GM12864 (cell line): ENCODE results near the gene ZNF518A.

ENCODE experiments used
- DNase-seq: peaks from one replicate; pipeline ENCODE4 v3.0.0-alpha.2; 2011; ENCODE audit warnings: low read depth
- H3K4me3 ChIP-seq: 2 replicates; pipeline ENCODE4 v1.5.1; 2011; ENCODE audit warnings: mild to moderate bottlenecking, low read depth, low read length, control low read depth
- TF ChIP-seq, protein P1 (sequence below): IDR thresholded peaks from 2 replicates; pipeline ENCODE4 v1.5.1; 2011; ENCODE audit warnings: low read depth, mild to moderate bottlenecking, moderate library complexity, low read length, control low read depth, inconsistent platforms; ENCODE audit errors: missing control alignments

ZNF518A gene

DNA sequence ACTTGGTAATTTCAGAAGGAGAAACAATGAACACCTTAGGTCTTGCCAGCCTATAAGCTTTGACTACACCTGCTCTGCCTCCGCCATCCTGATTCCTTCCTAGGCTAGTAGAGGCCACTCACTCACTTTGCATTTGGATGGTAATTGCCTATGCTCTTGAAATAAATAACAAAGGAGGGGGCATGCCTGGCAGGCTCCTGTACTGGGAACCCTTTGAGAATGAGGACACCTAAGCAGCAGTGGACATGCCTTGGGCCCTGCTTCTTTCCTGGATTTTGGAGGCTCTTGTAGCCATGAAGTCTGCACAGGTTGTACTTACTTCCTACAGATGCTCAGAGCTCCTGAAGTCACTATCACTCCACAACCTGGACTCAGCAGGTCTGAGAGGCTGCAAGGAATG lies 75.5 kb downstream of the ZNF518A start:
- TF ChIP-seq, protein P1, sequence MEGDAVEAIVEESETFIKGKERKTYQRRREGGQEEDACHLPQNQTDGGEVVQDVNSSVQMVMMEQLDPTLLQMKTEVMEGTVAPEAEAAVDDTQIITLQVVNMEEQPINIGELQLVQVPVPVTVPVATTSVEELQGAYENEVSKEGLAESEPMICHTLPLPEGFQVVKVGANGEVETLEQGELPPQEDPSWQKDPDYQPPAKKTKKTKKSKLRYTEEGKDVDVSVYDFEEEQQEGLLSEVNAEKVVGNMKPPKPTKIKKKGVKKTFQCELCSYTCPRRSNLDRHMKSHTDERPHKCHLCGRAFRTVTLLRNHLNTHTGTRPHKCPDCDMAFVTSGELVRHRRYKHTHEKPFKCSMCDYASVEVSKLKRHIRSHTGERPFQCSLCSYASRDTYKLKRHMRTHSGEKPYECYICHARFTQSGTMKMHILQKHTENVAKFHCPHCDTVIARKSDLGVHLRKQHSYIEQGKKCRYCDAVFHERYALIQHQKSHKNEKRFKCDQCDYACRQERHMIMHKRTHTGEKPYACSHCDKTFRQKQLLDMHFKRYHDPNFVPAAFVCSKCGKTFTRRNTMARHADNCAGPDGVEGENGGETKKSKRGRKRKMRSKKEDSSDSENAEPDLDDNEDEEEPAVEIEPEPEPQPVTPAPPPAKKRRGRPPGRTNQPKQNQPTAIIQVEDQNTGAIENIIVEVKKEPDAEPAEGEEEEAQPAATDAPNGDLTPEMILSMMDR, result no peak
- no peak for DNase-seq
- H3K4me3 ChIP-seq, result no peak overlapping the region

DNA sequence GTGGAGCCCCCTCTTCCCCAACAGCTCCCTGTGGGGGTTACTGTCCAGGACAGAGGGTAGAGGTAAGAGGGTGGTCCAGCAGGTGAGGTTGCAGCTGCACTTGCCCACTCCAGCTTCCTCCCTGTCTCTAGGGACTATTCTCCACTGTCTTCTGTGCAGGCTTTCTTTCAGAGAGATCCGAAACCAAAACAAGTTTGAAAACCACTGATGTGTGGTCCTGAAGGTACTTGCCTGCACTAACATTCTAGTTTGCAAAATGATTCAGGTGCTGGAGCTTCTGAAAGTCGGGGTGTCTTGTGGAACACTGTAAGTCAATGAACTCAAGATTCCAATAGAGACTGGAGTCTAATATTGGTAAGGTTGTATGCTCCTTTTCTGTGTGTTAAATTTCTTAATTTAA lies 78.2 kb downstream of the ZNF518A start:
- peak; percentile 29 for DNase-seq
- TF ChIP-seq, protein P1, result no peak
- no peak overlapping the region for H3K4me3 ChIP-seq

DNA sequence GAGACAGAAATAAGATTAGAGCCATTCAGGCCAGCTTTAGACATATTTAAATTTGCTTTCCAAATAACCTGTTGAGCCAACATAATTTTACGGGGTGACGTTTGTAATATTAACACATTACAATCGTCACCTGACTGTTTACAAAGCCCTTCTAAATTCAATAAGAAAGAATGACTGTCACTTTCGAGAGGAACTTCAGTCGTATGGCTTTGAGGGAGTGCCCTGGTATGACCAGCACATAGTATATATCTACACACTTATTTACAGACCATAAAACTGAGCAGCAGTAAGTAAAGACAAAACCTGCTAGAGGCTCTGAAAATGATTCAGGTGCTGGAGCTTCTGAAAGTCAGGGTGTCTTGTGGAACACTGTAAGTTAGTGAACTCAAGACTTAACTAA lies 78.8 kb downstream of the ZNF518A start:
- no peak for DNase-seq
- TF ChIP-seq, protein P1, result no peak
- no peak overlapping the region for H3K4me3 ChIP-seq

DNA sequence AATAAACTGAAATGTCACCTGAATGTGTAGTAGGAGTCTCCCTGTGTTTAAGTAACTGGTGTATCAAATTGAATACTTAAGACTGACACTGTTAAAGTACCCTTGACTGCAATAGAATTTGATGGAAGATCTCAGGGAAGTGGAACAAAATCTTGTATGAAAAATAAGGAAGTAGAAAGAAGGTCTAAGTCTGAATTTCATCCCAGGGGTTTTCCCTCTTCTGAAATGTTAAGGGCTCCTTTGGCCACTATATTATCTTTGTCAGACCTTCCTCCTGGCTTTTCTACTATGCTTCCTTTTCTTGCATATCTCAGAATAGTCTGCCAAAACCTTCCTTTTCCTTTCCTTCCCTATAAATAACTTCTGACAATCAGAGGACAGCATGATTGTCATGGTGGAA lies 81.7 kb downstream of the ZNF518A start:
- no peak overlapping the region for H3K4me3 ChIP-seq
- no peak for DNase-seq
- TF ChIP-seq, protein P1, result no peak

DNA sequence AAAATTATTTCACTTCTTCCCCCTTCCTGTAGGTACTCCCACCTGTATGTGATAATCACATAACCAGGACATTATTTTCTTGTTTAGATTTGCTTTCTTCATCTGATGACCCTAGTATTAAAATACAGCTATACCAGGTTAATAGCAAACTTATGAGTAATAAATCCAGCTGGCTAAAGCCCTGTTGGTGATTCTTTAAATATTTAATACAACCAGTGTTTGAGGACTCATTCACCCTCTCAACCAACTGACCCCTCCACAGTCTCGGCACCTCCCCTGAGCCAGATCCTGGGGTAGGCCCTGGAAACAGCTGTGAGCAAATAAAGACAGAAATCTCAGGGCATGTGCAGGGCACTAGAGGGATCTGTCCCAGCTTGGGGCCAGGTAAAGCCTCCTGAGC lies 82.8 kb downstream of the ZNF518A start:
- no peak for DNase-seq
- no peak overlapping the region for H3K4me3 ChIP-seq
- TF ChIP-seq, protein P1, result no peak
